GM19240 (cell line): ENCODE data around the gene BACE2.
"Not testable (repeated sequence)": the region's sequence is repeated elsewhere in the genome, so short reads cannot be mapped to it uniquely, and the experiment has no call there.

ENCODE experiments used
- DNase-seq: peaks from one replicate; pipeline ENCODE4 v3.0.0; 2011; ENCODE audit warnings: low spot score; ENCODE audit not compliant: insufficient read length

The BACE2 gene

GRCh38 chr21:41267346-41267745, 99.4 kb downstream of the BACE2 start:
- DNase-seq = no peak

- DNase-seq = no peak
Measured at GRCh38 chr21:41269535-41269934, 101.6 kb downstream of the BACE2 start.

DNA sequence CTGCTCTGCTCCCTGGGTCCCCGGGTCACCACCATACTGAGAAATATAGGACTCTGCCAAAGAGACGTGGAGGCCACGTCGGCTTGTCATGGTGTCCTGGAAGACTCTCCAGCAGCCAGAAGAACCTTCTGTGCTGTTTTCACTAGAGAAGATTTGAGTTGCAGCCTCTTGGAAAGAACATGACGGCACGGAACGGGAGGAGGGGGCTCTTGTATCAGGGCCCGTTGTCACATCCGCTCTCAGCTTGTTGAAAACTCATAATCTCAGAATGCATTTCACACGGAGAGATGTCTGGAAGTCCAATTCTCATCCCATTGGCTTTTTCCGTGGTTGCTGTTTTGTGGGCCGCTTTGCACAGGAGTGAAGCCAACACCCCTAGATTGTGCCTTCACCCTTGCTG, 109.2 kb downstream of the BACE2 start:
- DNase-seq = no peak

- DNase-seq = no peak
Measured at GRCh38 chr21:41277846-41278245, 109.9 kb downstream of the BACE2 start.

DNA sequence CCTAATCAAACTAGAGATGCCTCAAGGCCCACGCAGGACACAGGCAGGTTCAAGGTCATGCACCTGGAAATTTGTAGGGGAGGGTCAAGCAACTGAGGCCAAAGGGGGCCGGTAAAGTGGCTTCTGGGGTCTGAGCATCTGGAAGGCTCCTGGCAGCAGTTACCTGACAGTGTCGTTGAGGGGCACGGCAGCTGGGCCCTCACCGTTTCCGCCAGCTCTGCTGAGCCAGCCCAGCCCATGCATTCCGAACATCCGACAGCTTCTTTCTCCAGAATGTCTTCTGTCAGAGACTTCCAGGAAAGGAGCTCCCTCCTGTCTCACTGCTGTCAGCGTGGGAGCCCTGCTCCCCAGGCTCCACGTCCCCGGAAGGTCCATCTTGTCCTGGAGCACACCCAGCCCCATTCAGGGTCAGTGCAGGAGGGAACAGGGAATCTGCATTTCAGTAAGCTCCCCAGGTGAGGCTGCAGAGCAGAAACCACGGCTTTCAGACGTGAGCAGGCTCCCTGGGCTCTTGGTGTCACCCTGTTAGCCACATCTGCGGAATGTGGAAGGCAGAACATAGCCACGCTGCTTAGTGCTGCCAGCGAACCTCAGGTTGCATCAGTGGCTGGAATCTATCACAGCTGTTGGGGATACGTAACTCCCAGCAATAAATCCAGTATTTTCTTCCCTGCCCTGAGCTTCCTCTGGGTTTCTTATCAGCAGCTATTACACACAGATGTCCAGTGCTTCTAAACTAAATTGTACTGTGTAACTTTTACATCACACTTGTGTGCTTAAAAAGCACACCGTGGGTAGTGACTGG, 112.4 kb downstream of the BACE2 start:
- DNase-seq = no peak

DNA sequence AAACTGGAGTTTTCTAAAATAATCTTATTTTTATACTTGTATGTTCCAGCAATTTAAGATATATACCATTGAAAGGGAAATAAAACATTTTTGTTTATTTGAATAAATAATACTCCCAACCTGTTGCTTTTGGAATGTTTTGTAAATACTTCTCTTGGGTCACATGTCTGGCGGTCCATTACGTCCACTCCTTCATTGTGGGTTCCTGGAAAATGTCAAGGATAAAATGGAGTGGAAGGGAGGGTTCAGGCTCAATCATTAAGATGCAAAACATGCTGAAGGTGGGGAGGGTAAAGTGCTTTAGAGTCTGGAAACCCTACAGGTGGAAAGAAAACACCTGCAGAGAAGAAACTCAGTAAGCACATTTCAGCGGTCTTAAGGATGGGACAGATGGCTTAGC, 114.5 kb downstream of the BACE2 start:
- no peak for DNase-seq

DNA sequence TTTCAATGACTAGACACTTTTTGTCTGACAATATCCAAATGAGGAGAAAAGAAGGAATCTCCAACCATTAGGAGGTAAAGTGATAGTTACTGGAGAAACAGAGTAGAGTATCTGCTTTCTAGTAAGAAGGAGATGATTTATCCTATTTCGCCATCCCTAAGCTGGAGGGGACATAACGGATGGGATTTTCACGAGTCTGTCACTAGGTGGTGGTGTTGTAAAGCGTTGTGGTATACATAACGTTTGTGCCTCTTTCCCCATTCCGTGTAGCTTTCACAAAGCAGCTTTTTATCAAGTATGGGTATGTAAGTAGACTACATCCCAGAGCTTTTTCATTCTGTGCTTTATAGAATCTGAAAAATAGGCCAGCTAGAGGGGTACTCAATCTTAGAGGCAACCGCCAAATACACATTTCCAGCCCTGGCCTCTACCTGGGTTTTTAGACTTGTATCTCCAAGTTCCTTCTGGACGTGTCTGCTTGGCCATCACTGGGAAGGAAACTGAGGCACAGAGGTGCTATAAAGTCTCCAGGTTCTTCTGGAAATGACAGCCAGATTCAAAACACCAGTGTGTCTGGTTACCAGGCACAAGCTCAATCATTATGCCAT, 115.4 kb downstream of the BACE2 start:
- DNase-seq = peak; percentile 53

GRCh38 chr21:41289431-41289830, 121.5 kb downstream of the BACE2 start:
- no peak for DNase-seq

- no peak for DNase-seq
Measured at GRCh38 chr21:41290106-41290799, 122.3 kb downstream of the BACE2 start.

DNA sequence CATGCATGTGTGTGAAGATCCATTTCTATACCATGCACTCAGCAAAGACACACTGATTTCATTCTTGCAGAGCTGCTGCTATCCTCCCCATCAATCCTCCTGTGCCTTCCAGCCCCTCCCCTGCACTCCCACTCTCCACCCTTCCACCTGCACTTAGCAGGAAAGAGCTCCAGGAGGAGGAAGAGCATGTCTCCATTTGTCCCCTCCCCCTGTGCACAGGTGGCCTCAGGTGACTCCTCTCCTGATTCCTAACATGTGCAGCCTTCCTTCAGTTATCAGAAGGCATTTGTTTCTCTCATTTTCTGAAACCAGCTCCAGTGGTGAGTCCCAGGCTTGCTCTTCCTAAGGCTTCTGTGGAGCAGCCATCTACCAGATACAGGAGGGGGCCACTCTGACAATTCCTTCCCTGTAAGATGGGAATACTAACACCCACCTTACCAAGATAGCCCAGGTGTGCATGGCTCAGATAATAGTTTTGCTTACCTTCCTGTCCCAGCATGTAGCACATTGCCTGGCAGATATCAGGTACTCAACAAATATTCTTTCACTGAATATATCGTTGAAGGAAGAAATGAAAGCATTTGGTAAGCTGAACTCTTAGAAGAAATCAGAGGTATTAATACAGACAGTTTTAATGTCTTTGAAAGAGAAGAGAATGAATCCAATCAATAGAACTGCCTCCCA, 126.7 kb downstream of the BACE2 start:
- DNase-seq = no peak

DNA sequence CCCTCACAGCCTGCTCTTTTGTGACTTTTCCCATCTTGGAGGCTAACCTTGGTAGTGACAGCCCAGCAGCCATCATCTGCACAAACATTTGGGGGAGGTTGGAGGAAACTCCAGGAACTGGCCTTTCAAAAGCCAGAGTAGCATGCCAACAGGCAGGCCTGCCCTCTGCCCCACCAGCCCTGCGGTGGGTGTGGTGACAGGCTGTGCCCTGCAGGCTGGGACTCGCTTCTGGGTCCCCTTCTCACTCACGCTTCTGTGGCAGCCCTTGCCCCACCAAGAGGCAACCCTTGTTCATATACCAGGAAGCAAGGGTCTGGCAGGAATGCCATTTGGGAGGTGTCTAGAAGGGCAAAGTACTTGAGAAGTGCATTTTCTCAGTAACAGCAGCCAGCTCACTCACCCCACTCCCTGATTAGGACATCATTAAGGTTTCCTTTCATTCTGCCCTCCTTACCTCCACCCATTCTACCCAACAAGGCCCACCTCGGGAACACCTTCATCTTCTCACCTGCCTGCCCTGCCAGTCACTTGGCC, 127.8 kb downstream of the BACE2 start:
- DNase-seq = no peak

DNA sequence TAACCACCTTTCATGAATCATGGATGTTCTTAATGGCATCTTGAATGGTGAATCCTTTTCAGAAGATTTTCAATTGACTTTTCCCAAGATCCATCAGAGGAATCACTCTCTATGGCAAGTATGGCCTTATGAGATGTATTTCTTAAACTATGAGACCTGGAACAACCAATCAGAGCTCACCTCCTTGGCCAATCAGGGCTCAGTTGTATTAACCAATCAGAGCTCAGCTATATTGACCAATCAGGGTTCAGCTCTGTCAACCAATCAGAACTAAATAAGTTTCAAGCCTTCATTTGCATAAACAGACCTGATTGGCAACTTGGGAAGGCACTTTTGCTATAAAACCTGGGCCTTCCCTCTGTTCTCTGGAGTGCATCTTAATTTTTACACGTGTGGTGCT, 135.0 kb downstream of the BACE2 start:
- no peak for DNase-seq

DNA sequence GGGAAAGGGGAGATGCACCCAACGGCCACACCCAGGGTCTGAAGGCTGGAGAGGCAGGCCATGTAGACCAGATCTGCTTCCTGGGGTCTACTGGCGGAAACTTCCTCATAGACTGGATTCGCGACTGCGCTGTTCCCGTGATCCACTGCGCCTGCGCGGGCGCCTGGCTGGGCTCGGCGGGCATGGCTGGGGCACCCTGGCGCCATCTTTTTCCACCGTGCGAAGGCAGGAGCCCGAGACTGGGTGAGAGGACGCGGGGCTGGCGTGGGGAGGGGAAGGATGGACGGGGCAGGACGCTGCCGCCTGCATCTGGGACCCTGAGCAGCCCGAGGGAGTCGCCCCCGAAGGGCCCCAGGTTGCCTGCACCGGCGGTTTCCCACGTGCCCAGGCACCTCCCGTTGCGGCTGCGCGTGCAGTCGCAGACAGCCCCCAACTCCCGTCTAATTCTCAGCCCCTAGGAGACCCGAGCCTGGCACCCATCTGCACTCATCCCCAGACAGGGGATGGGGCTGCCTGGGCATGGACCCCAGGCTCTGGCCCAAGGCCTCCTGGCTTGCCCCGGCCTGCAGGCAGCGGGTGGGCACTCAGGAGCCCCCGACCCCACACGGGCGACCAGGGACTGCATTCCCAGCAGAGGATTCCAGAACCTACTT, 136.2 kb downstream of the BACE2 start:
- DNase-seq = no peak

DNA sequence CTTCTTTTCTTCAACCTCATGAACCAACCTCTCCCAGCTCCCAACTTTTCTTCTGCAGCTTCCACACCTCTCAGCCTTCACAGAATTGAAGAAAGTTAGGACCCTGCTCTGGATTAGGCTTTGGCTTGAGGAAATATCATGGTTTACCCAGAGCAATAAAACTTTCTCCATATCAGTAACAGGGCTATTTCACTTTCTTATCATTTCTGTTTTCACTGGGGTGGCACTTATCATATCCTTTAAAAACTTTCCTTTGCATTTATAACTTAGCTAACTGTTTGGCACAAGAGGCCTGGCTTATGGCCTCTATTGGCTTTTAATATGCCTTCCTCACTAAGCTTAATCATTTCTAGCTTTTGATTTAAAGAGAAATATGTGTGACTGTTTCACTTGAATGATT, 139.3 kb downstream of the BACE2 start:
- DNase-seq = no peak

DNA sequence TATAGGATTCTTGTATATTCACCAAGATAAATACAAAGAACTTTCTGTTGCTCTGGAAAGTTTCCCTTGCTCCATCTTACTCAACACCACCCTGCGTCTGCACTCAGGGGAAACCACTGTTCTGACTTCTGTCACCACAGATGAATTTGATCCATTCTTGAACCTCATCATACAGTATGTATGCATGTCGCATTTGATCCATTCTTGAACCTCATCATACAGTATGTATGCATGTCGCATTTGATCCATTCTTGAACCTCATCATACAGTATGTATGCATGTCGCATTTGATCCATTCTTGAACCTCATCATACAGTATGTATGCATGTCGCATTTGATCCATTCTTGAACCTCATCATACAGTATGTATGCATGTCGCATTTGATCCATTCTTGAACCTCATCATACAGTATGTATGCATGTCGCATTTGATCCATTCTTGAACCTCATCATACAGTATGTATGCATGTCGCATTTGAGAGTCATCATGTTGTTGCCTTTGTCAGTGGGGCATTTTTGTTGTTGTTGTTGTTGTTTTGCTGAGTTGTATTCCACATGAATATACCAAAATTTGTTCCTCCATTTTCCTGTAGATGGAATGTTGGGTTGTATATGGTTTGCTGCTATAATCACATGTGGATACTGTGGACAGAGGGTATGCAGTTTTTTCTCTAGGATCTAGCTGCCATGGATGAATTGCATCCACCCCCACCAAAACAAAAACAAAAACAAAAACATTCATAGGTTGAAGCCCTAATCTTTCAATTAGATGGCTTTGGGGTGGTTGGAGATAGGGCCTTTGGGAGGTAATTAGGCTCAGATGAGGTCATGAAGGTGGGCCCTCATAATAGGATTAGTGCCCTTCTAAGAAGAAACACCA, 145.6 kb downstream of the BACE2 start:
- DNase-seq = not testable (repeated sequence)

DNA sequence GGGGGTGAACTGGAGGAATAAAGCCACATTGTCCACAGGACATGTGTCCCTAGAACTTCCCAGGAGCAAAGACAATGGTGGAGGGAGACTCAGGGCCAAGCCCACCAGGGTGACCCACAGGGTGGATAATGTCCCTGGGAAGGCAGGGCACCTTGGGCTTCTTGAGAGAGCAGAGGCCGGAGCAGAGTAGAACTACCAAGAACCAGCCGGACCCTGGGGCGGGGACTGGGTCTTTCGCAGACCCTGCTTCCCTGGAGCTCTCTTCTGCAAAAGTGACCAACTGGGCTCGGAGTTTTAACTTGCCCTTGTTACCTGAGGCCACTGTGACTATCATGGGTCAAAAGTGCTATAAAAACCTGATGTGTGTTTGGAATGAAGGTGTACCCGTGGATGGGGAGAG, 147.8 kb downstream of the BACE2 start:
- DNase-seq = no peak

DNA sequence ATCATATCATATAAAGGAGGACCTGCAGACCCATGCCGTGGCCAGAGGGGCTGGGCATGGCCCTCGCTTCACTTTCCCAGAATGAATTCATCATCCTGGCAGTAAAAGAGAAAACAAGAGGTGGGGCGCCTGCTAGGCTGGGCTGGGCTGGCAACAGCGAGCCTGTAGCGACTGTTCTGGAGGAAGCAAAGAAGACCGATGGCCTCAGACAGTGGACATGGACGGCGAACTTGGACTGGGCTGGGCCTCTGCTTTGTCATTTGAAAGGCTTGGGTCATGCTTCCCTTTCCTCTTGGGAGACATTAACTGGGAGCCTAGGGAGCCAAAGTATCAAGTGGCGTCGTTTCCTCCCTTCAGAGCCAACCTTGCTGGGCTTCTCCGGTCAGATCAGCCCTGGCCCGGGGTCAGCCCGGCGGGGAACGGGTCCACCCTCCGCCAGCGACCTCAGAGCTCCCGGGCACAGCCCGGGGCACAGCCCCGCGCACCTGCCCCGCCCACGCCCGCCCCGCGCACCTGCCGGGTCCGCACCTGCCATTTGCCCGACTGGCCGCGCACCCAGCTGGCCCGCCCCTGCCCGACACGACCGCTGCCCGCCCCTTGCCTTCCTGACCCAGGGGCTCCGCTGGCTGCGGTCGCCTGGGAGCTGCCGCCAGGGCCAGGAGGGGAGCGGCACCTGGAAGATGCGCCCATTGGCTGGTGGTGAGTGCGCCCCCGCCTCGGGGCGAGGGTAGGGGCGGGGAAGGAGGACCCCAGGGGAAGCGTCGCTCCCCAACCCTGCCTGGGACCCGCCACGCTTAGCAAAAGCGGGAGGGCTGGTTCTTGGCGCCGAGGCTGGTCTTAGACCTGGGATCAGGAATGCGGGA, 148.5 kb downstream of the BACE2 start, which contains the start of gene FAM3B:
TSS of gene FAM3B (plus strand) at position 602 of the 863 bp plus-strand sequence. CDS start at position 681, 79 bp downstream.
- no peak for DNase-seq

DNA sequence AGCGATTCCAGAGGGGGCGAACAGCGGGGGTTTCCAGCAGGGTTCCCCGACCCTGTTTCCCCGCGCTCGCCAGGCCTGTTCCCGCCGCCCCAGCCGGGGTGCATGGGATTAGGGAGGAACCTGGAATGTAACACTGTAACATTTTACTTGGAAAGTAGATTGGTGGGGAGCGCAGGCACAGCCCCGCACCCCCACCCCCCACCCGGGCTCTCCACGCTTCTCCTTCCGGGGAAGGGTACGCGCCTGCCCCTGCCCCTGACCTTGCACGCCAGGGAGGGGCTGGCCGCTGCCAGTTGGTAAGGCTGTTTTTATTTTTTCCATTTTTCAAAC, 149.1 kb downstream of the BACE2 start:
- no peak for DNase-seq

GRCh38 chr21:41317458-41317857, 149.5 kb downstream of the BACE2 start:
- DNase-seq = no peak
